ENCODE measurements around the gene ANTXR1.

ANTXR1 gene

DNA sequence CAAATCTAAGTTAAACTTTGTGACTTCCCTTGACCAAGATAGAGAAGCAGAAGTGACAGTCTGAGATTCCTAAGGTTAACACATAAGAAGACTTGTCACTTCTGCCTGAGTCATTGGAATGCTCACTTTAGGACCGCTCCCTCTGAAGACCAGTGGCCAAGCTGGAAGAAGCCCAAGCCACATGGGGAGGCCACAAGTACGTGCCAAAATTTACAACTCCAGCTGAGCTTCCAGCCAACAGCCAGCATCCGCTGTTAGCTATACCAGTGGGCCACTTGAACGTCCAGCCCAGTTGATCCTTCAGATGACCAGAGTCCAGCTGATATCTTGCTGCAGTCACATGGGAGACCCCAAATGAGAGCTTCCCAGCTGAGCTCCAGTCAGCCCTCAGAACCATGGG, 18.1 kb upstream of the ANTXR1 start:
- H3K9me3 ChIP-seq = no peaks in the 10 kb centered on the region
- no peak overlapping the region for H3K4me3 ChIP-seq (ENCODE audit: low read depth, low read length)
- no peak for DNase-seq
- H3K4me1 ChIP-seq = no peaks in the 10 kb centered on the region
- no peaks in the 10 kb centered on the region for H3K36me3 ChIP-seq
- TF ChIP-seq, protein P1, sequence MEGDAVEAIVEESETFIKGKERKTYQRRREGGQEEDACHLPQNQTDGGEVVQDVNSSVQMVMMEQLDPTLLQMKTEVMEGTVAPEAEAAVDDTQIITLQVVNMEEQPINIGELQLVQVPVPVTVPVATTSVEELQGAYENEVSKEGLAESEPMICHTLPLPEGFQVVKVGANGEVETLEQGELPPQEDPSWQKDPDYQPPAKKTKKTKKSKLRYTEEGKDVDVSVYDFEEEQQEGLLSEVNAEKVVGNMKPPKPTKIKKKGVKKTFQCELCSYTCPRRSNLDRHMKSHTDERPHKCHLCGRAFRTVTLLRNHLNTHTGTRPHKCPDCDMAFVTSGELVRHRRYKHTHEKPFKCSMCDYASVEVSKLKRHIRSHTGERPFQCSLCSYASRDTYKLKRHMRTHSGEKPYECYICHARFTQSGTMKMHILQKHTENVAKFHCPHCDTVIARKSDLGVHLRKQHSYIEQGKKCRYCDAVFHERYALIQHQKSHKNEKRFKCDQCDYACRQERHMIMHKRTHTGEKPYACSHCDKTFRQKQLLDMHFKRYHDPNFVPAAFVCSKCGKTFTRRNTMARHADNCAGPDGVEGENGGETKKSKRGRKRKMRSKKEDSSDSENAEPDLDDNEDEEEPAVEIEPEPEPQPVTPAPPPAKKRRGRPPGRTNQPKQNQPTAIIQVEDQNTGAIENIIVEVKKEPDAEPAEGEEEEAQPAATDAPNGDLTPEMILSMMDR (IDR thresholded peaks at IDR 0.05; ENCODE audit: low read depth, low read length) = no peak
- no peaks in the 10 kb centered on the region for H3K27me3 ChIP-seq

DNA sequence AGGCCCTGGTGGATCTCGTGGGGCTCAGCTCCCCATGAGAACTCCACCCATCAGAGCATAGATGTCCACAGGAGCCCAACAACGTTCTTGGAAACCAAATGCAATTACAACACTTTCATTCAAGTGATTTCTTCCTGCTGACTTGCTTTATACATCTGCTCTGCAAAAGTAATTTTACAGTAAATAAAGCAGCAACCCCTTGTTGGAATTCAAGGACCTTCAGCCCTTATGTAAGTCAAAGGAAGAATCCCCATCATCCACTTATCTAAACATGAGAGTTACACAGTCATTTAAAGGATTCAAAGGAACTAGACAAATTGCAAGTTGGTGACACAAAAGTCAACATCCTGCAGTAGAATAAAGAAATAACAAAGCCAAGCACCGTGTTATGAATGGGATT, 17.1 kb upstream of the ANTXR1 start:
- Histone ChIP-seq H3K27me3 (no peaks in the 10 kb centered on the region), H3K36me3 (no peaks in the 10 kb centered on the region), H3K9me3 (no peaks in the 10 kb centered on the region), H3K4me1 (no peaks in the 10 kb centered on the region), H3K4me3 (ENCODE audit: low read depth, low read length) (no peak overlapping the region)
- TF ChIP-seq, protein P1 (IDR thresholded peaks at IDR 0.05; ENCODE audit: low read depth, low read length) = no peak
- DNase-seq = no peak

DNA sequence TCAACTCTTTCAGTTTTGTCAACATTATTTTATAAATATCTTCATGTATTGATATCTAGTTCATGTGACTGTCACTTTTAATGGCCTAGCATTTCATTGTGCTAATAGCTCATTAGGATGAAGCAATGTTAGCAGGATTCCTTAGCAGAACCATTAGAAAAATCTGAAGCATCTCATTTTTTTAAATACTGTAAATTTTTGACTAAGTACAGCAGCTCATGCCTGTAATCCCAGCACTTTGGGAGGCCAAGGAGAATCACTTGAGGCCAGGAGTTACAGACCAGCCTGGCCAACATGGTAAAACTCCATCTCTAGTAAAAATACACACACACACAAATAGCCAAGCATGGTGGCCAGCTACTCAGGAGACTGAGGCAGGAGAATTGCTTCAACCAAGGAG, 15.6 kb upstream of the ANTXR1 start:
- H3K4me3 ChIP-seq (ENCODE audit: low read depth, low read length) = no peak overlapping the region
- TF ChIP-seq, protein P1 (IDR thresholded peaks at IDR 0.05; ENCODE audit: low read depth, low read length) = no peak
- H3K36me3 ChIP-seq = no peaks in the 10 kb centered on the region
- no peaks in the 10 kb centered on the region for H3K4me1 ChIP-seq
- no peaks in the 10 kb centered on the region for H3K27me3 ChIP-seq
- no peaks in the 10 kb centered on the region for H3K9me3 ChIP-seq
- DNase-seq = no peak

GRCh38 chr2:69001879-69002278, 11.1 kb upstream of the ANTXR1 start:
- TF ChIP-seq, protein P1 (IDR thresholded peaks at IDR 0.05; ENCODE audit: low read depth, low read length) = no peak
- no peaks in the 10 kb centered on the region for H3K4me1 ChIP-seq
- H3K4me3 ChIP-seq (ENCODE audit: low read depth, low read length) = no peak overlapping the region
- DNase-seq = no peak
- no peaks in the 10 kb centered on the region for H3K27me3 ChIP-seq
- no peaks in the 10 kb centered on the region for H3K36me3 ChIP-seq
- no peaks in the 10 kb centered on the region for H3K9me3 ChIP-seq

- no peaks in the 10 kb centered on the region for H3K36me3 ChIP-seq
- H3K27me3 ChIP-seq = no peaks in the 10 kb centered on the region
- H3K4me1 ChIP-seq = no peaks in the 10 kb centered on the region
- TF ChIP-seq, protein P1 (IDR thresholded peaks at IDR 0.05; ENCODE audit: low read depth, low read length) = no peak
- no peaks in the 10 kb centered on the region for H3K9me3 ChIP-seq
- no peak for DNase-seq
- no peak overlapping the region for H3K4me3 ChIP-seq (ENCODE audit: low read depth, low read length)
Measured at GRCh38 chr2:69003731-69004130, 9.2 kb upstream of the ANTXR1 start.

- no peaks in the 10 kb centered on the region for H3K36me3 ChIP-seq
- TF ChIP-seq, protein P1 (IDR thresholded peaks at IDR 0.05; ENCODE audit: low read depth, low read length) = no peak
- no peaks in the 10 kb centered on the region for H3K9me3 ChIP-seq
- H3K4me3 ChIP-seq (ENCODE audit: low read depth, low read length) = no peak overlapping the region
- no peaks in the 10 kb centered on the region for H3K4me1 ChIP-seq
- no peaks in the 10 kb centered on the region for H3K27me3 ChIP-seq
- DNase-seq = no peak
Measured at GRCh38 chr2:69007169-69007568, 5.8 kb upstream of the ANTXR1 start.

All from BE2C (cell line).